ENCODE measurements around the gene JPH3.

The JPH3 gene

GRCh38 chr16:87645802-87646201 is 43.5 kb downstream of the JPH3 start:
- TF ChIP-seq, protein P1, sequence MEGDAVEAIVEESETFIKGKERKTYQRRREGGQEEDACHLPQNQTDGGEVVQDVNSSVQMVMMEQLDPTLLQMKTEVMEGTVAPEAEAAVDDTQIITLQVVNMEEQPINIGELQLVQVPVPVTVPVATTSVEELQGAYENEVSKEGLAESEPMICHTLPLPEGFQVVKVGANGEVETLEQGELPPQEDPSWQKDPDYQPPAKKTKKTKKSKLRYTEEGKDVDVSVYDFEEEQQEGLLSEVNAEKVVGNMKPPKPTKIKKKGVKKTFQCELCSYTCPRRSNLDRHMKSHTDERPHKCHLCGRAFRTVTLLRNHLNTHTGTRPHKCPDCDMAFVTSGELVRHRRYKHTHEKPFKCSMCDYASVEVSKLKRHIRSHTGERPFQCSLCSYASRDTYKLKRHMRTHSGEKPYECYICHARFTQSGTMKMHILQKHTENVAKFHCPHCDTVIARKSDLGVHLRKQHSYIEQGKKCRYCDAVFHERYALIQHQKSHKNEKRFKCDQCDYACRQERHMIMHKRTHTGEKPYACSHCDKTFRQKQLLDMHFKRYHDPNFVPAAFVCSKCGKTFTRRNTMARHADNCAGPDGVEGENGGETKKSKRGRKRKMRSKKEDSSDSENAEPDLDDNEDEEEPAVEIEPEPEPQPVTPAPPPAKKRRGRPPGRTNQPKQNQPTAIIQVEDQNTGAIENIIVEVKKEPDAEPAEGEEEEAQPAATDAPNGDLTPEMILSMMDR (IDR thresholded peaks at IDR 0.05; ENCODE audit: low read depth, low read length): no peak

GRCh38 chr16:87647431-87648185 is 45.3 kb downstream of the JPH3 start:
- TF ChIP-seq, protein P1 (IDR thresholded peaks at IDR 0.05; ENCODE audit: low read depth, low read length): no peak
- no peak overlapping the region for H3K4me3 ChIP-seq (ENCODE audit: low read depth, low read length)

More at GRCh38 chr16:87645802-87646201, 43.5 kb downstream of the JPH3 start:
- no peak overlapping the region for H3K4me3 ChIP-seq (ENCODE audit: low read depth, low read length)

DNA sequence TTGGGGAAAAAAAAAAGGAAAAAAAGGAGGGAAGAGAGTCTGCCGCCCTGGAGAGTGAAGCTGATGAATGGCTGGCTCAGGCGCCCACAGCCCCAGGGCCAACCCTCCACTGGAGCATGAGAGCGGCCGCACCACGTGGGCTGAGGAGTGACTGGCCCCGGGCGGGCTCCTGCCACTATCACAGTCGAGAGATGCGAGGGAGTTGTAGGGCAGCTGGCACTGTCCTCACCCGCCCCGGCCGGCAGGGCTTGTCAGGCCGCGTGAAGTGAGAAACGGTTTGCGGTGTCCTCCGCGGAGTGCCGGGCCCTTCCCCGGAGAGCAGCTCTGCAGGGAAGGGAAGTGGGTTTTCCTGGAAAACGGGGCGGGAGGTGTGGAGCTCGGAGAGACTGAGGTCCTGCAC is 45.9 kb downstream of the JPH3 start:
- H3K4me3 ChIP-seq (ENCODE audit: low read depth, low read length): no peak overlapping the region
- TF ChIP-seq, protein P1 (IDR thresholded peaks at IDR 0.05; ENCODE audit: low read depth, low read length): no peak

DNA sequence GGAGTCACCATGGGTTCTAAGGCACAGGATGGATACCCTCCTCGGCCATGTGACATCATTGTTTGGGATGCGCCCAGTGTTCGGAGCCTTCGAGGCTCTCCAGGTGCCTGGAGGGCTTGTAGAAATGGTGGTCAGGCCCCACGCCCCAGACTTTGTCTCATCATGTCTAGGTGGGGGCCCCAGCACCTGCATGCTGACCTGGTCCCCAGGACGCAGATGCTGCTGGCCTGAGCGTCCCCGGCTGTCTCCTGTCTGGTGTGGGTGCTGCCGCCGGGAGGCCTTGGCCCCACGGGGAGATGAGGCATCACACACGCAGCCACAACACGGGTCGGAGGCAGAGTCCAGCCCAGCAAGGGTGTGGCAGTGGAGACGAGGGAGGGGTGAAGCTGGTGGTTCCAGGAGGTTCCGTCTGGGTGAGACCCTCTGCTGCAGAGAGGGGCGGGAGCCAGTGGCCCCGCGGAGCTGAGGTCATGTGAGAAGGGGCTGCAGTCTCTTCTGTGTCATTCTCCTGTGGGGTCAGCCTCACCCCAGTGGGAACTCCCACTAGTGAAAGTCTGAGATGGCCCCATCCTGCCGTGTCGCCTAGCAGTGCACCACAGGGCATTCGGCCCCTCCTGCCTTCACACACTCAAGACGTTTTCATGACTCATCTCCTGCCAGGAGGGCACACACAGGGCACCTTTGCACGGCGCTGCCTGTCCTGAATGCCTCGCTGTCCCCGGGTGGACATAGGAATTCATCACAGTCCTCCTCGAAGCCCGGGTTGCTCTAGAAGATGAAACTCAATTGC is 46.6 kb downstream of the JPH3 start:
- H3K4me3 ChIP-seq (ENCODE audit: low read depth, low read length): no peak overlapping the region

GRCh38 chr16:87652386-87652785 is 50.1 kb downstream of the JPH3 start:
- no peak overlapping the region for H3K4me3 ChIP-seq (ENCODE audit: low read depth, low read length)
- TF ChIP-seq, protein P1 (IDR thresholded peaks at IDR 0.05; ENCODE audit: low read depth, low read length): no peak

More for the DNA sequence above, 46.6 kb downstream of the JPH3 start:
- TF ChIP-seq, protein P1 (IDR thresholded peaks at IDR 0.05; ENCODE audit: low read depth, low read length): no peak

GRCh38 chr16:87652799-87653198 is 50.5 kb downstream of the JPH3 start:
- TF ChIP-seq, protein P1 (IDR thresholded peaks at IDR 0.05; ENCODE audit: low read depth, low read length): no peak
- H3K4me3 ChIP-seq (ENCODE audit: low read depth, low read length): no peak overlapping the region

GRCh38 chr16:87653234-87653633 is 50.9 kb downstream of the JPH3 start:
- TF ChIP-seq, protein P1 (IDR thresholded peaks at IDR 0.05; ENCODE audit: low read depth, low read length): peak; percentile 57
- H3K4me3 ChIP-seq (ENCODE audit: low read depth, low read length): no peak overlapping the region
